HL-60/S4 treated with retinoic acid at 250 ng/mL for 4 days and 3 days (cell line): ENCODE results near the gene RAPGEF5.

ENCODE experiments used
- in situ Hi-C: fragments of 300-500 bp; cut with MboI; formaldehyde crosslinking; loops from 2 replicates; pipeline ENCODE4 v1.7.0; 2022; ENCODE audit warnings: low sequenced_read_pairs

RAPGEF5 gene

DNA sequence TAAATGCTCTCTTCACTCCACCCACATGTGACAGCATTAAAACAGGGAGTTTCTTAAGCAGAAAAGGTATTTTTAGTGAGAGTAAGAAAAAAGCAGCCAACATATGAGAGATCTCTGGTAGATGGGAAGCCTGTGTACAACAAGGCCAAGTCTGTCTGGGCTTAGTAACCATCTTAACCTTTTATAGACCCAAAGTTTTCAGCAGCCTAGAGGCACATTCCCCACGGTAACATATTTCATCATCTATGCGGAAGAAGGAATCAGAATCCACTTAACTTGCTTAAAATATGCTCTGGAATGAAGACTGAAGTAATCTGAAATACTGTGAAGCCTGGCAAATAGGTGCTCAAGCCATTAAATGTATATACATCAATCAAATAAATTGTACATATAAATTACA is 127.8 kb downstream of the RAPGEF5 start:
- in situ Hi-C loops = no loop called here

DNA sequence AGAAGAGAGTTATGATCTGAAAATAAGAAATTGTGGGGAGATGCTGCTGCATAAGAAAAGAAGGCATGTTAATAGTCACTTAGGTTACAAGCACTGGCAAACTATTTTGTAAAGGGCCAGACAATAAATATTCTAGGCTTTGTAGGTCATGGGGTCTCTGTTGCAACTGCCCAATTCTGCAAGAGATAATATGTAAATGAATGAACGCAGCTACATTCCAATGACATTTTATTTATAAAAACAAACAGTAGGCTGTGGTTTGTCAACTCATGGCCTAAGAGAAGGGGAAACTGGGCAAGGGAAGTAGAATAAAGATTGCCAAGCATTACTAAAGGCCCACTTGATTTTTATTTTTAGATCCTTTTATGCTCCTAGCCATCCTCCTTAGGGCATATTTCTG is 133.1 kb downstream of the RAPGEF5 start:
- in situ Hi-C loops = no loop called here

DNA sequence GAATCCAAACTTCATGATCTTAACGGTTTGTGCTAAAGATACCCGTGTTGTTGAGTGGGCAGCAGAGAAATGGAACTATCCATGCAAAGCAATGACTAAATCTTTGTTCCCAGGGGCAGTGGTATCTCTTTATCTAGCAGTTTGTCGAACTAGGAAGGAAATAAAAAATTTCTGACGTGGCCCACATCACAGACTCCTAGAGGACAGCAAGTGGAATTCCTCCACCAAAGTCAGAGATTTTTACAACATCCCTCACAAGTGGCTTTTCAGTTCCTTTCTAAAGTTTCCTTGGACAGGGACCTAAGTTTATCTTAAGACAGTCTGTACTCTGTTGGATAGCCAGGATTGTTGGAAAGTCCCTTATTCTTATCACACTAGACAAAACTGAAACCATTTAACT is 136.0 kb downstream of the RAPGEF5 start:
- in situ Hi-C loops = no loop called here

DNA sequence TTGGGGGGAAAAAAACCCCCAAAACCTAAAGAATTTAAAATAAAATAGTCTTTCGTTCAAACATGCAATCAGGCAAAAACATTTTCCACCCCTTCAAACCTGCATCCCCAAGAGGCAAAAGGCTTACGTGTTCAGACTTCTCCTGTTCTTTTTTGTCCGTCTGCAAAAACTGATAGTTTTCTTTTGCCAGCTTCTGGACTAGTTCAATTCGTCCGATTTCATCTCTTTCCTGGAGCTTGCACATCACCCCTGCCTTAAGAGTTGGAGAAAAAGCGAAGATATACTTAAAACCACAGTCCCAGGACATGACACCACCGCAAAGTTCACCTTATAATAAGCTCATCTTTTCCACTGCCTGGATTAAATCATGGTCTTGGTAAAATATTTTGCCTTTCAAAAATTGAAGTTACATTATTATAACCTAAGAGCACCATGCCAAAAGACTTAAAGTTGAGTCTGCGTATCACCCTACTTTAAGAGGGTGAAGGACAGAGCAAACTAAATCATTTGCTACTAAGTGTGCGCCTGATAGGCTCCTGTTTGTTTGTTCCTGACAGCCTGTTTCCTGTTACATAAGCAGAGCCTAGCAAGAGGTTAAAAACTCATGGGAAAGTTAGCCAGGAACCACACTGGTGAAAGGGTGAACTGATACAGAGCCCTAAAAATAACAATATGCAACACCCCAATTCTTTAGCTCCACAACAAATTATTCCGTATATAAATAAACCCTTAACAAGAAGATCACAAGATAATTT is 137.0 kb downstream of the RAPGEF5 start:
- in situ Hi-C loops = no loop called here

DNA sequence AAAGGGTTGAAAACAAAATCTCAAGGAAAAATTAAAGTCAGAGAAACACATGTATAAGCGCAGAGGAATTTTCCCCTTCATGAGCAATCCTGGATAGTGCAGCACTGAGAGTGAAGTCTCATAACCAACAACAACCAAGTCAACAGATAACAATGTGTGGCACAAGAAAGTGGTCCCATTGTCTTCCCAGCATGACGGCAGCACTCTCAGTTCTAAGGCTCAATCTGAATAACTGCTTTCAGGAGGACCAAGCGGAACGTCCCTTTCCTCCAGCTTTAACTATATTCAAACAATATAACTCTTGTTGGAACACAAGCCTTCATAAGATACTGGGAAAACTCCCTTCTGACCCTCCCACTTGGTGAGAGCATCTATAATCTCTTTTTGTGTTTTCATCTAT is 137.9 kb downstream of the RAPGEF5 start:
- in situ Hi-C loops = no loop called here

DNA sequence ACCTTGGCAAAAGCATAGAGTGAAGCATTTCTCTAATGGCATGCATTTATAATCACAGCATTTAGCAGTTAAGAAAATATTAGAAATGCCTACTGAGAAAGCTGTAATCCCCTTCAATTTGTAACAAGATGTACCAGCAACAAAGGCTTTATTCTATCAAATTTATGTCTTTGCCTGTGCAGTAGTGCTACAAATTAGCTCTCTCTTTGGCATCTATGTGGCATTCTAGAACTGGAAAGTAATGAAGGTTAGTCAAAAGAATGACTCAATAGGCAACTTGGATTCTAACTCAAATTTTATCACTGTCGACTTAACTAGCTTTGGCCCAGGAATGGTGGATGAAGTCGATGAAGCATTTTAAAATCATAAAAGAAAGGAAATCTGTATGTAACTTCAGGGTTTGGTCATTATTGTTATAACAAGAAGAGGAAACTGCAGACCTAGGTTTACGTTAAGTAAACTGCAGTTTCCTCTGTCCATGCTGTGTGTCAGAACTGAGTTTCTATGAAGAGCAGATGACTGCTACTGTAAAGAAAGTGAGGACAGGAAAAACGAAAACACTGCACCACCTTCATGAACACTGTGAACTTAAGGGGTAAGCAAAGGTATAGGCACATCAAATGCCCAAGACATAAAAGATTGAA is 140.0 kb downstream of the RAPGEF5 start:
- in situ Hi-C loops = no loop called here

DNA sequence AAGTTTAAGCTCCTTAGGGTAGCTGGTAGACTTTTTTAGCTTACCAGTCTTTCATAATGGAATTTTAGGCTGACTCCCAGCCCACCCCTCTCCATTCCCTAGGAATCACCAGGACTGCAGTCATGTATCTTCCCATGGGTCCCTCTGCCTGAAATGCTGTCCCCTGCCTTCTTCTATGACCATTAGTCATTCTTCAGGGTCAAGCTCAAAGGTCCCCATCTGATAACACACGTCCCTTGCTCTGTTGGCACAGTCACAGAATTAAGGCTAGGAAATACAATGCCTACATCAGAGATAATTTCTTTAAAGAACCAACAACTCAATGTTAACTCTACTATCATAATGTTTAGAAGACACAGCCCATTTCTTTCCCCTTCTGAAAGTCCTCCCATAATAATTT is 140.6 kb downstream of the RAPGEF5 start:
- in situ Hi-C loops = no loop called here

DNA sequence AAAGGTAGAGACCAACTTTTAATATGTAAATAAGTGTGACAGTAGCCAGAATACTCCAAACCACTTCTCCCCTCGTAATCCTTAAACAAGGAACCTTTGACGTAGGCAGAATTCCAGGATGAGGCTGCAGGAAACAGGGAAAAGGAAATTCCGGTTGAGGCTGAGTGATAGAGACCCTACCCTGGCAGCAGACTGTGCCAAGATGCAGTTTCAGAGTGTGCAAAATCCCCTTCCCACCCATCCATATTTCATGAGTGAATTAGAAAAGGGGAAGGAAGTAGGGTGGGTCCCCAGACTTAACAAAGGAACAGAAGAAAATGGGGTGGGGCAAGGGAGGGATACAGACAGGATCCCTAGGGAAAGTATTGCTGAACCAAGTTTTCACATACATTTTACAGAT is 143.0 kb downstream of the RAPGEF5 start:
- in situ Hi-C loops = no loop called here

DNA sequence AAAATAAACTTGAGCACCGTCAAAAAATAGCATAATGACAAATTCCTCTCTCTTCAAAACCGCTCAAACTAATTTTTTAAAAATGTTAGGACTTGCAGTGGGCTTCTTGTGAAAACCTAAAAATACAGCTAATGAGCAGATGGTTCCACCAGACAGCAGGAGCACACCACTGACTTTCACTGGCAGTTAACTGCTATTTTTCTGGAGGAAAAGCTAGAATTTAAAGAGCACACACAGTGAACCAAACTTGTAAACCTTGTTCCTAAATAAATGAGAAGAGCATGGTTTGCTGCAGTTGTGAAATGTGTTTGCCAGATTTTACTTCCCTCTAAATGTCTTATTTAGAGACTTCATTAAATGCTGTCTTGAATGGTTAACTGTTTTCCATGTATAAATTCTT is 143.9 kb downstream of the RAPGEF5 start:
- in situ Hi-C loops = no loop called here

DNA sequence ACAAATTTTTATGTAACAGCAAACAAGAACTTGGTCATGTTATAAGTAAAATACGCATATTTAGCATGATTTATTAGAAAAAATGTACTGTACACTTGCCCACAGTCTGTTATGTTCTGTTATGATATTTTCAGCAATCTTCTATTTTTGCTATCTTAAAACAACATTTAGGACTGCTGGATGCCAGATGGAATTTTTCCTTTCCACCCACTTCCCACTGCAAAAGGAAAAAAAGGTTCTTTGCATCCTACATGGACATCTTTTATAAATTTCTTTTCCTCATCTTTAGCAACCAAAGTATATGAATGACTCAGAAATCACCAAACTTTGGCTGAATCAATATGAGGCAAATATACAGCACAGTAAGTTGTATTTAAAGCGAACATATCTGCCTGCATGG is 146.0 kb downstream of the RAPGEF5 start:
- in situ Hi-C loops = no loop called here

DNA sequence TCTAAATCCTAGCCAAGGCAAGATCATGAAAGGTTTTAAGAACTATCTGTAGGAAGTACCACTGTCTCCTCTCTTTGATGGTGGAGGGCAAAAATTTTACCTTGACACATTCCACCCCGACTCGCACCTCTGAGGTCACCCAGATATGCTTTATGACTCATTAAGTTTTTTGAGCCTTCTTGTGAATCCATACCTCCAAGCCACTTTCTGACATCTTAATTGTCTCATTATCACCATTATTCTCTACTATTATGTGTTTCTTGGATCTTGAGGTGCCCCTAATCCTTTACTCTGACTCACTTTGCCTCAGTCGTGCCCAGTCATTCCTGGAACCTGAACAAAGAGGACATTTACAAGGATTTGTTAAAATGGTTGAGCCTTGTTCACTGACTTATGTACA is 146.6 kb downstream of the RAPGEF5 start:
- in situ Hi-C loops = no loop called here

DNA sequence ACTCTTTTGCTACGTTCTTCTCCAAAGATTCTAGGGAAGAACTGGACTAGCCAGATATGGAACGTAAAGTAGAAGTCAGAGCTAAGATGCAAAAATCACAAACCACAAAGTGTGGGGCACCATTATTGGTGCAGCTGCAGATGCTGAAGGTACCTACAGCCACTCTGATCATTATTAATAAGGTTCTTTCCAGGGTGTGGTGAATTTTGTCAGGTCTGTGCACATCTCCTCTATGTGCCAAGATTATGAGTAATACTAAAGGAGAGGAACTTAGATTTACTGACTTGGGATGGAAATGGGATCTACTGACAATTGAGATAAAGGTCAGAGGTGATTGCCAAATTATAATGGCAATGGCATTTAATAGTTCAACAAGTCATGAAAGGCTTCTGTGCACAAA is 148.2 kb downstream of the RAPGEF5 start:
- in situ Hi-C loops = no loop called here

DNA sequence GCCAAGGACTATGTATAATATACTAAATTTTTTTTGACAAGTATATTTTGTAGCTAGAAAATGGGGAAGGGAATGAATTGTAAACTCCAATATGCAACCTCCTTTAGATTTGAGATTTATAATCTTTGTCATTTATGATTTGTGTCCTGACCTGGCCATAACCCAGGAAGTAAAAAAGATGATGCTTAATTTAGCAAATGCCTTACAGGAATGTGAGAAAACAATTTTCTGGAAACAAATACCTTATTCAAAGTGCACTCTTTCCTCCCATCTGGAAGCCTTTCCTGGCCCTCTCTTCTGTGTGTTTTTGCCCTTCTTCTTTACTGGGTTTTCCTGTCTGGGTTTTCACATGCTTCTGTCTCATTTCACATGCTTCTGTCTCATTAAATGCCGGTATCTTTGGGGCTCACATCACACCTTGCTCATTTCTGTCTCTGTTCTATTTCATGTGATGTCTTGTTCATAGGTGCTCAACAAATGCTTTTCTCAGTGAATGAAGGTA is 149.2 kb downstream of the RAPGEF5 start:
- in situ Hi-C loops = no loop called here

DNA sequence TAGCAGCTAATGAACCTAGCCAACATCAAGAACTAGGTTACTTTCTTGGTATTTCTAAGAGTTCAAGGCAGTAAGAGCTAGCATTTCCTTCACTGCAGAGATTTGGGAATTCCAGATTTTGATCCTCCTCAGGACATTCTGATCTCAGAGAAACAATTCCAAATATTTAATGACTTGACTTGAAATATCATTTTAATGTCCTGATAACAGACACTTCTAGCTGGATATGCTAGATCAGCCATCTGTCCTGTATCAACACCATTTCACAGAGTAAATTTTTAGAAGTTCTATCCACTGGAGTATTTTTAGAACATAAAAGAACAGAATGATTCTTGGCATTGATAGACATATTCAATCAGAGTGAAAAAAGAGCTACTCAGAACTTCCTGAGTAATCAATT is 151.3 kb downstream of the RAPGEF5 start:
- in situ Hi-C loops = no loop called here

DNA sequence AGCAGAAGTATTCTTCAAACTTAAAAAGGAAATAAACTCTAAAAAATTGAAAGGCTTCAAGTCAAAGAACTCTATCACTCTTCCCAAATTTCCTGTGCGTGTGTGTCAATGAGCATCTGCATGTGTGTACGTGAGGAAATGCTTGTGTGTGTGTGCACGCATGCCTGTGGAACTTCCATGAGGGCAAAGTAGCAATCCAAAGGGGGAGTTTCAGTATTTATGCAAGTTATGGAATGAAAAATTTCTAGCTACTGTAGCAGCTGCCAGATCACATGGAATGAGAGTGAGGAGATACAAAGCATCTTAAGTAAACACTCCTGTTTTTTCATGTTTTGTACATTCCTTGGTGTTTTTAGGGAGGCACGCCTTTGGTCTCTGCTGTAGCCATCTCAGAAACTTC is 152.6 kb downstream of the RAPGEF5 start:
- in situ Hi-C loops = no loop called here

DNA sequence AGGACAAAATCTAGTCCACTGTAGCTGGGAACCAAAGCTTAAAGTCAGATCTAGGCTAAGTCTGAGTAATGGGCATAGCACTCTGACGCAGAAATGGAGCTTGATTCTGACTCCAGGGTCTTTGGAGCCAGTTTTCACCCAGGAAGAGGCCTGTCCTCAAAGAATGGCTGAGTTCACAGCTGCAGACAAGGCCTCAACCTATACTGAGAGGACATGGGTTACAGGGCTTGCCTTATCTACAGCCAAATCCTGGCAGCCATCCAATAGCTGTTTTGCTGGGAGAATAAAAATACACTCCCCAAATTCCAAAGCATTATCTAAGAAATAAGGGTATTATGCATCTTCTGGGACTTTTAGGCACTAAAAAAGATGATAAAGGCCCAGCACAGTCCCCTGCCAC is 154.8 kb downstream of the RAPGEF5 start:
- in situ Hi-C loops = no loop called here

DNA sequence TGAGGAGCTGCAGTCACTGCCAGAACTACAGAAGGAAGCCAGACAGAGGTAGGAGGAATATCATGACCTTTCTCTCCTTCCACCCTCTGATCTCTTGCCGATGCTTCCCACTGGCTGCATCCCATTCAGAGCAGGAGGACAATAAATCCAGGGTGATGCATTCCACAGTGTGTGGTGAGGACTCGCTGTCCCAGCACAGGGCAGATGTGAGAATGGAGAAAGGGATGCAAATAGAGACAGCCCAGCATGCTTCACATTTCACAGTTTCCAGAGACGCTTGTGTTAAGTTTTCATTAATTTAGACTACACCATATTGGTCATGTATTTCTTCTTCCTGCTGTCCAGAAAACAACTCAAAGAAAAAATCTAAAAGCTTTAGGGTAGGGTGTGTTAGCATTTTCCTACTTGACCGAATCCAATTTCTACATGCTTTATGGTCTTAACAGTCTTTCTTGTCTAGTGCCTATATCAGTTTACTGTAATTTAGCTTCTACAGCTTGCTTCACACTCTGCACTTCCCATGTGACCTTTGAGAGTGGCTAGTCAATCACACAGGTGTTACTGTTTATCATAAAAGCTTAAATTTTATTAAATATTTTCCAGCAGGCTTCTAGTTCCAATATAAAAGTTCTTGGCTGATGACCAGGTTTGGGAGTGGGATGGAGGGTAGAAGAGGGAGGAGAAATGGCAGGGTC is 155.6 kb downstream of the RAPGEF5 start:
- in situ Hi-C loops = no loop called here

DNA sequence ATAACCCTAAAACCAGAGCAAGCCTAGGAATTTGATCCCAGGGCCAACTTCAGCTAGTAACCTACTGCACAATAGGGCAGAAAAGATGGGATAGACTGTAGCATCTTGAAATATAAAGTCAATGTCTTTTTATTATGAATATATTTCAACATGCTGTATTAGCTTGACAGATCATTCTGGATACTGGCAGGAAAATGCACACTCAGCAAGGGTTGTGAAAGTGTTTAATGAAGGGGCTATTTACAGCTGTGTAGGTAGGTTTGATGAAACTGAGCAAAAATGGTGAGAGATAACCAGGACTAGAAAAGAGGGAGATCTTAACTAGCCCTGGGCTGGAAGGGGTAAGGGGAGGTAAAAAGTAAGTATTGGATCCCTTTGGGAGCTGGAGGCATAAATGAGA is 156.2 kb downstream of the RAPGEF5 start:
- in situ Hi-C loops = no loop called here

DNA sequence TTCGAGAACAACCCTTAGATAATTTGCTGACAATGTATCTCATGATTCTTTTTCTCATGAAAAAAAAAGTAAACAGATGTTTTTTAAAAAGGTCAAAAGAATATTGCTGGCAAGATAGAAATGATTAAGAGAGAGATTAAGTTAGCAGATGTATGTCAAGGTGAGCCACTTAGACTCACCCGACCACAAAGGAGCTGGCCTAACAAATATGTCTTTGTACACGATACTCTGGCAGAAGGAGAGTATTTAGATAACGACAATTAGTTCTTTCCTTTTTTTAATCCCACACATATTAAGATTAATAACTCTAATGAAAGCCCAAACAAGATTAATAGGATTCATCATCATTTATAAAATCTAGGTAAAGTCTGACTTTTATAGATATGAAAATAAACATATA is 156.7 kb downstream of the RAPGEF5 start:
- in situ Hi-C loops = no loop called here

DNA sequence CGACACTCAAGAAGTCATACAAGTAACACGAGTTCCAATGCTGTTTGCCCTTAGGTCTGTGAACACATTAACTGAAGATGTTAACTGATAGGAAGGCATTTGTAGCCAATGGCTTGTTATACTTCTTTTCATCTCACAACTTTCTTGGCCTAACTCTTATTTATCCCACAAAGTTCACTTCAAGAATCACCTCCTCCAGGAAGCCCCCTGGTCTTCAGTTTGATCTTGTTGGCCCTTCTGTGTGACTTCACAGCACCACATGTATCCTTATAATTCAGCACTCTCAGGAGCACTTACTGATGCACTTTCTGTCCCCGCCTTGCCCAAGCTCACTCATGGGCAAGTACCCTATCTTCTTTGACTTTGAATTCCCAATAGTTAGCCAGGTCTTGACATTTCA is 159.6 kb downstream of the RAPGEF5 start:
- in situ Hi-C loops = no loop called here

DNA sequence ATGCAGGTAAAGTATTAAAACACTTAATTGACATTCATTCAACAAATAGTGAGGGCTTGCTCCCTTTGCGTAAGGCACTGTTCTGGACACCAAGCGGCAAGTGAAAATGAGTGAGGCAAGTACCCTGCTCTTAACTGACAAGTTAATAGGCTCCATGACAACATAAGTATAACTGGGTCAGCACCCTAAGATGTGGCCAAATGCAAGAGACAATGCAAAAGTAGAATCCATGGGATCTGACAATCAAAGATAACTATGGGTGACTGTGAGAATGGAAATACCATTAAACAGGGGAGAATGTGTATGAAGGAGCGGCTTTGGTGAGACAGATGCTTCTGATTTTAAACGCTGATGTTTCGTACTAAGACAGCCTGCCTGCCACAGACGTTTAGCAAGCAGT is 160.5 kb downstream of the RAPGEF5 start:
- in situ Hi-C loops = no loop called here
